Activated CD8-positive, alpha-beta T cell treated with anti-CD3 and anti-CD28 coated beads for 36 hours (primary cell): ENCODE results near the gene HSDL1. TPM values are rescaled to one million over a fixed set of nuclear protein-coding genes. Genes with fewer than 3 reads are reported as not detected.

Source experiments
- ATAC-seq: fragments of 200-7000 bp; cut with Tn5 transposase; one replicate; pipeline ENCODE4 v1.10.0; 2021; ENCODE audit warnings: mild to moderate bottlenecking, moderate library complexity
- CTCF ChIA-PET: fragments of 350-600 bp; sonication (Branson Sonifier 250); formaldehyde crosslinking; loops from one replicate; lab custom pipeline; 2021; ENCODE audit warnings: antibody characterized with exemption; lab: Charles Lee
- POLR2A ChIA-PET: fragments of 350-600 bp; sonication (Branson Sonifier 250); formaldehyde crosslinking; loops from one replicate; lab custom pipeline; 2021; ENCODE audit warnings: antibody characterized with exemption; lab: Charles Lee
- DNase-seq: peaks from one replicate; pipeline ENCODE4 v3.0.0-alpha.2; 2020
- H3K27ac Mint-ChIP-seq: one replicate; pipeline ENCODE4 v1.8.0; 2021; ENCODE audit warnings: mild to moderate bottlenecking, mixed read lengths
- H3K27me3 Mint-ChIP-seq: one replicate; pipeline ENCODE4 v1.8.0; 2021; ENCODE audit warnings: mixed read lengths
- H3K36me3 Mint-ChIP-seq: one replicate; pipeline ENCODE4 v1.8.0; 2021; ENCODE audit warnings: low read depth, mixed read lengths
- H3K4me1 Mint-ChIP-seq: one replicate; pipeline ENCODE4 v1.8.0; 2021; ENCODE audit warnings: low read depth, mixed read lengths
- H3K4me3 Mint-ChIP-seq: one replicate; pipeline ENCODE4 v1.8.0; 2021; ENCODE audit warnings: mild to moderate bottlenecking, moderate library complexity, mixed read lengths
- H3K9me3 Mint-ChIP-seq: one replicate; pipeline ENCODE4 v1.8.0; 2021; ENCODE audit warnings: mixed read lengths
- intact Hi-C: fragments of 100-400 bp; cut with micrococcal nuclease; formaldehyde crosslinking; loops from one replicate; pipeline ENCODE4 v1.10.0; 2022
- total RNA-seq, 2 experiments: library from RNA; stranded (reverse); gene quantifications; one replicate each; pipeline ENCODE4 v1.2.3, GENCODE V29; 2021
- TF ChIP-seq, protein P1 (sequence below): fragments of 200-600 bp; IDR thresholded peaks from one replicate; pipeline ENCODE4 v1.8.0; 2022; ENCODE audit warnings: antibody characterized with exemption, mild to moderate bottlenecking

Gene HSDL1
- total RNA-seq, 2 experiments from 2014 or later = 11.1 to 11.8 TPM

DNA sequence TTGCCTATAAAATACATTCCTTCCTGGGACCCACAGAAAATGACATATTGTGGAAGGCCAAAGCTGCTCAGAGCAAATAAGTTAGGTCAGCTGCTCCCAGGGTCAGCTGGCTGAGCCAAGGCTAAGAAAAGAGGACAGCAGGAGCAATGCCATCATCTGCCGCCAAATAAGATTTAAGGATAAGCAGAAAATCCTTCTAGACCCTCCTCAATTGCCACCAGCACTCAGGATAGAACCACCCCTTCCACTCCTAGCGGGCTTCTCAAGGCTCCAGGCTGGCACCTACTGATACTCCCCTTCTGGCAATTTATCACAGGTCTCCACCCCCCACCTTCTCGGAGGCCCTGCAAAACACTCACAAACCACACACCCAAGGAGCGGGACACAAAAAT lies 51.1 kb downstream of the HSDL1 start:
- CTCF ChIA-PET = no interaction called here

DNA sequence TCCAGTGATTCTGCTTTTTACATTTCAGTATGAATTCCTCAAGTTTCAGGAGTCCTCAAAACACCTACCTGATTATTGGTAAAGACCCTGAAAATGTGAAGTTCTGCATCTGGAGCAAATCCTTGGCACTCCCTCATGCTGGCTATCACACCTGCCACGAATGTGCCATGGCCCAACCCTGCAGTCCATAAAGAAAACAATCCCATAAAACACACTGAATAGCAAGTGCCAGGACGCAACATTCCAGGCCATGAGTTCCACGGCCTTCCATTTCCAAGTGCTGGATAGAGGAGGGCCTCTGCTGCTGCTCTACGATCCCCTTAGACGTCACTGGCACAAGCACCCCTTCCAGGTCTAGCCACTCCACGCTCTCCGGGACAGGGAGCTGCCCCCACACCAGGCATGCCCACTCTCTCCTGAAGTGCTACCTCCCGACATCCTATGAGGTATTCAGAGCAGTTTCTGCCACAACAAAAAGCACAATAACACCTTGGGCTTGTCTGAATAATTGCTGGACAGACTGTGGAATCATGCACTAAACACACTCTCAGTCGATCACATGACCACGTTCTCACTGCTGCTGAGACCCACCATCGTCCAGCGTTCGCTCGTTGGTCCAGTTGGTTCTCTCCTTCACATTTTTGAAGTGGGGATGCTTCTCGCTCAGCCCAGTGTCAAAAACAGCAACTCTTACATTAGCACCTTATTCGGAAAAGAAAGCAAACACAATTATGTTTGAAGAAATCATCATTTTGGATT lies 51.7 kb downstream of the HSDL1 start:
- TF ChIP-seq, protein P1, sequence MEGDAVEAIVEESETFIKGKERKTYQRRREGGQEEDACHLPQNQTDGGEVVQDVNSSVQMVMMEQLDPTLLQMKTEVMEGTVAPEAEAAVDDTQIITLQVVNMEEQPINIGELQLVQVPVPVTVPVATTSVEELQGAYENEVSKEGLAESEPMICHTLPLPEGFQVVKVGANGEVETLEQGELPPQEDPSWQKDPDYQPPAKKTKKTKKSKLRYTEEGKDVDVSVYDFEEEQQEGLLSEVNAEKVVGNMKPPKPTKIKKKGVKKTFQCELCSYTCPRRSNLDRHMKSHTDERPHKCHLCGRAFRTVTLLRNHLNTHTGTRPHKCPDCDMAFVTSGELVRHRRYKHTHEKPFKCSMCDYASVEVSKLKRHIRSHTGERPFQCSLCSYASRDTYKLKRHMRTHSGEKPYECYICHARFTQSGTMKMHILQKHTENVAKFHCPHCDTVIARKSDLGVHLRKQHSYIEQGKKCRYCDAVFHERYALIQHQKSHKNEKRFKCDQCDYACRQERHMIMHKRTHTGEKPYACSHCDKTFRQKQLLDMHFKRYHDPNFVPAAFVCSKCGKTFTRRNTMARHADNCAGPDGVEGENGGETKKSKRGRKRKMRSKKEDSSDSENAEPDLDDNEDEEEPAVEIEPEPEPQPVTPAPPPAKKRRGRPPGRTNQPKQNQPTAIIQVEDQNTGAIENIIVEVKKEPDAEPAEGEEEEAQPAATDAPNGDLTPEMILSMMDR = no peak
- Mint-ChIP-seq H3K9me3 (no peaks in the 10 kb centered on the region), H3K27ac (no peak overlapping the region), H3K27me3 (no peaks in the 10 kb centered on the region), H3K4me3 (no peak overlapping the region), H3K4me1 (peaks cover 18% of the 10 kb centered on the region), H3K36me3 (peaks cover 51% of the 10 kb centered on the region)
- ChIA-PET CTCF (interaction anchor here (2.5 to 11.0 kb wide), 2 partner anchors 82 to 94 kb away, joined by 12 to 102 read pairs; partner anchors contain the start of genes ADAD2 and TAF1C), POLR2A (no interaction called here)
- ATAC-seq = no peak
- DNase-seq = no peak
- intact Hi-C loops = no loop called here

More for the DNA sequence above, 51.1 kb downstream of the HSDL1 start:
- Mint-ChIP-seq H3K4me3 (no peak overlapping the region), H3K27ac (no peak overlapping the region), H3K4me1 (peaks cover 12% of the 10 kb centered on the region), H3K9me3 (no peaks in the 10 kb centered on the region), H3K36me3 (peaks cover 49% of the 10 kb centered on the region), H3K27me3 (no peaks in the 10 kb centered on the region)
- intact Hi-C loops = no loop called here
- DNase-seq (no peak), ATAC-seq (no peak)
- POLR2A ChIA-PET = interaction anchor here (0.7 kb wide), 1 partner anchor 44 kb away, joined by 3 read pairs; no protein-coding TSS in a partner anchor
- TF ChIP-seq, protein P1 = no peak

DNA sequence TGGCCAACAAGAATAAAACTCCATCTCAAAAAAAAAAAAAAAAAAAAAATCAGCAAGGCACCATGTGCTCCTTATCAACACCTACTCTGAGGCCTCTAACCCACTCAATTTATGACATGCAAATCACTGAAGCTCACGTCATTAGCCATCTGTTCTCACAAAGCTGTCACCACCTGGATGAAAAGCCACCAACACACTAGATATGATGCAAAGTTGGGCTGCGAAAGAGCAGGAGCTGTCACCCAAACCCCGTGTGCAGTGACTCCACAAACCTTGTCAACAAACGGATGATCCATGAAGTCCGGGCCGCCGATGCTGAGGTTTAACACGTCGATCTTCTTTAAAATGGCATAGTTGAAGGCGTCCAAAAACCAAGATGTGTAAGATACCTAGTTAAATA lies 53.5 kb downstream of the HSDL1 start:
- CTCF ChIA-PET = interaction anchor here (1.0 to 11.0 kb wide), 3 partner anchors 10 to 96 kb away, joined by 5 to 102 read pairs (median 12); partner anchors contain the start of genes ADAD2 and TAF1C
- ATAC-seq = no peak
- intact Hi-C loops = no loop called here
- no peak for DNase-seq
- no peaks in the 10 kb centered on the region for H3K9me3 Mint-ChIP-seq
- H3K4me1 Mint-ChIP-seq = peaks cover 33% of the 10 kb centered on the region
- TF ChIP-seq, protein P1 = no peak
- peaks cover 52% of the 10 kb centered on the region for H3K36me3 Mint-ChIP-seq
- no peak overlapping the region for H3K27ac Mint-ChIP-seq
- no peak overlapping the region for H3K4me3 Mint-ChIP-seq
- POLR2A ChIA-PET = no interaction called here
- H3K27me3 Mint-ChIP-seq = no peaks in the 10 kb centered on the region

DNA sequence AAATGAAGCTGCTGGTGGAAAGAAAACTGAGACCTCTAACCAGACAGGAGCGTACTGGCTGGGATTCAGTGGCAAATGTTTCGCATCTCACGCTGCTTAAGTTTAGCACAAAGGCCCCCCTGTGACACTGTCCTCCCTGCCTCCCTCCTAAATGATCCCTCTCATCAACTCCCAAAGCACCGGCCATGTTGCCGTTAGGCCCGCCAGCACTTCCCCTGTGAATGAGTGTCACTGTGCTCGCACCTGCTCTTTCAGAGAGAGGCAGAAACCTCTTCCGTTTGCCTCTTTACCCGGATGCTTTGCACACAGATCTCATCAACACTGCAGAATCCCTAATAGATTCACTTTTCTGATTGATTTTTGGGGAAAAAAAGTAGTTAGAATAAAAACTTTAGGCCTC lies 54.8 kb downstream of the HSDL1 start:
- H3K9me3 Mint-ChIP-seq = no peaks in the 10 kb centered on the region
- ATAC-seq (no peak), DNase-seq (no peak)
- ChIA-PET POLR2A (interaction anchor here (1.0 to 1.8 kb wide), 2 partner anchors 9 to 27 kb away, joined by 3 to 5 read pairs; partner anchors contain the start of gene MBTPS1), CTCF (interaction anchor here (1.4 to 11.0 kb wide), 6 partner anchors 10 to 97 kb away, joined by 7 to 172 read pairs (median 37); partner anchors contain the start of genes ADAD2, MBTPS1 and TAF1C)
- TF ChIP-seq, protein P1 = no peak
- H3K4me1 Mint-ChIP-seq = peaks cover 40% of the 10 kb centered on the region
- no peaks in the 10 kb centered on the region for H3K27me3 Mint-ChIP-seq
- peaks cover 54% of the 10 kb centered on the region for H3K36me3 Mint-ChIP-seq
- intact Hi-C loops = no loop called here
- no peak overlapping the region for H3K4me3 Mint-ChIP-seq
- peak overlapping the region; percentile 31 for H3K27ac Mint-ChIP-seq
